Liver (tissue), 9 donors: Measurements from ENCODE around the gene TFG. TPM values are rescaled to one million over a fixed set of nuclear protein-coding genes. Genes with fewer than 3 reads are reported as not detected.
A peak's percentile ranks its signal among the peaks of the same experiment; 100 is the strongest.

ENCODE experiments used
- DNase-seq: peaks from one replicate; pipeline ENCODE4 v3.0.0-alpha.2; 2017; ENCODE audit warnings: low spot score
- H3K27ac ChIP-seq, 2 donors: one replicate each; pipeline ENCODE4 v1.7.0; 2013; ENCODE audit warnings: inconsistent platforms in 2 of 2, low read length in 2 of 2, control low read depth in 1 of 2, low read depth in 1 of 2, mild to moderate bottlenecking in 1 of 2
- H3K27me3 ChIP-seq, 4 donors: one replicate each; pipeline versions ENCODE4 v1.6.1 to v1.7.0; 2013; ENCODE audit warnings: low read length in 3 of 4, inconsistent platforms in 1 of 4, mild to moderate bottlenecking in 1 of 4, moderate library complexity in 1 of 4; ENCODE audit not compliant: control insufficient read depth in 4 of 4, insufficient read depth in 4 of 4
- H3K36me3 ChIP-seq, 4 donors: one replicate each; pipeline versions ENCODE4 v1.6.1 to v1.7.0; 2013; ENCODE audit warnings: low read length in 3 of 4, mild to moderate bottlenecking in 3 of 4, low read depth in 1 of 4, moderate library complexity in 1 of 4; ENCODE audit not compliant: control insufficient read depth in 4 of 4, insufficient read depth in 3 of 4
- H3K4me1 ChIP-seq, 4 donors: one replicate each; pipeline versions ENCODE4 v1.6.1 to v1.7.0; 2013; ENCODE audit warnings: low read length in 3 of 4, mild to moderate bottlenecking in 3 of 4, moderate library complexity in 1 of 4; ENCODE audit not compliant: control insufficient read depth in 4 of 4, insufficient read depth in 4 of 4
- H3K4me3 ChIP-seq, 3 donors: one replicate each; pipeline versions ENCODE4 v1.6.1 to v1.7.0; 2013; ENCODE audit warnings: low read length in 3 of 3, control low read depth in 1 of 3, low read depth in 1 of 3, mild to moderate bottlenecking in 1 of 3
- H3K9ac ChIP-seq, 2 donors: one replicate each; pipeline ENCODE4 v1.7.0; 2013; ENCODE audit warnings: low read length in 2 of 2, mild to moderate bottlenecking in 2 of 2, moderate library complexity in 2 of 2, control low read depth in 1 of 2, low read depth in 1 of 2
- H3K9me3 ChIP-seq, 4 donors: one replicate each; pipeline versions ENCODE4 v1.6.1 to v1.7.0; 2013; ENCODE audit warnings: low read length in 3 of 4; ENCODE audit not compliant: control insufficient read depth in 4 of 4
- ATF3 ChIP-seq: IDR thresholded peaks from 2 replicates; pipeline ENCODE4 v1.6.1; 2016; ENCODE audit warnings: antibody characterized with exemption
- CTCF ChIP-seq: fragments of 150-350 bp; IDR thresholded peaks from 2 replicates; pipeline ENCODE4 v1.5.1; 2017; ENCODE audit warnings: improper control_type of control experiment, low read depth, low read length; ENCODE audit not compliant: missing input control
- EGR1 ChIP-seq, 2 donors: IDR thresholded peaks; 2 replicates each; pipeline ENCODE4 v1.6.1; 2016 to 2018; ENCODE audit warnings: antibody characterized with exemption in 2 of 2, low read depth in 2 of 2
- FOXA1 ChIP-seq: IDR thresholded peaks from 2 replicates; pipeline ENCODE4 v1.6.1; 2016; ENCODE audit warnings: antibody characterized with exemption
- FOXA2 ChIP-seq: IDR thresholded peaks from 2 replicates; pipeline ENCODE4 v1.6.1; 2016; ENCODE audit warnings: antibody characterized with exemption
- GABPA ChIP-seq, 2 donors: IDR thresholded peaks in 1 of 2; conservative IDR thresholded peaks in 1 of 2; 2 replicates each; pipeline ENCODE4 v1.6.1; 2016; ENCODE audit warnings: antibody characterized with exemption in 2 of 2, mild to moderate bottlenecking in 1 of 2, moderate library complexity in 1 of 2
- HNF4A ChIP-seq, 2 donors: conservative IDR thresholded peaks; 2 replicates each; pipeline ENCODE4 v1.6.1; 2016; ENCODE audit warnings: antibody characterized with exemption in 2 of 2, mild to moderate bottlenecking in 2 of 2
- MAX ChIP-seq: IDR thresholded peaks from 2 replicates; pipeline ENCODE4 v1.6.1; 2016; ENCODE audit warnings: antibody characterized with exemption
- NR2F2 ChIP-seq: IDR thresholded peaks from 2 replicates; pipeline ENCODE4 v1.6.1; 2016; ENCODE audit warnings: antibody characterized with exemption
- RAD21 ChIP-seq, 2 donors: IDR thresholded peaks; 2 replicates each; pipeline ENCODE4 v1.6.1; 2016; ENCODE audit warnings: antibody characterized with exemption in 2 of 2, mild to moderate bottlenecking in 2 of 2
- REST ChIP-seq: IDR thresholded peaks from 2 replicates; pipeline ENCODE4 v1.6.1; 2016; ENCODE audit warnings: antibody characterized with exemption, mild to moderate bottlenecking
- RXRA ChIP-seq, 2 donors: IDR thresholded peaks; 2 replicates each; pipeline ENCODE4 v1.6.1; 2017 to 2018; ENCODE audit warnings: antibody characterized with exemption in 2 of 2, mild to moderate bottlenecking in 1 of 2
- SP1 ChIP-seq: IDR thresholded peaks from 2 replicates; pipeline ENCODE4 v1.6.1; 2018; ENCODE audit warnings: antibody characterized with exemption, mild to moderate bottlenecking
- WGBS: extraction: QIAGEN DNeasy Blood & Tissue Kit; methylation state at CpG from one replicate; pipeline ENCODE4 v1.1.7; 2013; 5-methylcytosine and 5-hydroxymethylcytosine counted together
- polyA plus RNA-seq, 2 donors: library from polyadenylated mRNA; stranded (reverse) in 1 of 2; unstranded in 1 of 2; fragments of 200-250 nt in 1 of 2; fragments of >200 nt in 1 of 2; fragmentation: Nextera tagmentation in 1 of 2; extraction: Ambion mirVana in 1 of 2; gene quantifications; one replicate each; pipeline versions ENCODE4 v1.2.1 to v1.2.3, GENCODE V29; 2013 to 2015
- total RNA-seq, 2 donors: library from RNA; depleted of rRNA; stranded (reverse); fragments of >200 nt; gene quantifications; one replicate each; pipeline ENCODE4 v1.2.3, GENCODE V29; 2014
- donor health status: healthy.
- donor health status: healthy.
- donor health status: healthy.
- donor health status: healthy.
- donor health status: healthy.

TFG gene
- total and polyA plus RNA-seq, 4 donors = 42.4 to 70.8 (median 65.0) TPM

DNA sequence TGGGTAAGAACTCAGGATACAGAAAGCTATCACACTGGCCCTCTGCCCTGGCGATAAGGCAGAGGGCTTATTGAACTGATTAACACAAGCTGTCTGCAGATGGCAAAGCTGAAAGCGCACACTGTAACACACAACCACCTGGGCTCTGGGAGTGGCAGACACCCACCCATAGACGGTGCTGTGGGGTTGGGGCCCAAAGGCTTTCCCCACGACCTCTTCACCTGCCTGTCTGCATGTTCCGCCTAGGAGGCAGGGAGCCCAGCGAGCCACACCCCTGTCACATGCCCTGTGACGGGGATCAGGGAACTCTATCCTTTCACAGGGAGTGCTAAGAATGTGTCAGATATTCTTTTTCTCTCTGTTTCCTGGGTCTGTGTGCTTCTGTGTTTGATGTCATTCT, 12.1 kb upstream of the TFG start:
- 87% methylated on average over 7 of the region's 7 CpGs for WGBS
- peaks cover 8 to 35% (median 14%) of the 10 kb centered on the region in 4 donors for H3K4me1 ChIP-seq
- H3K36me3 ChIP-seq = no peaks in the 10 kb centered on the region
- no peak for TF ChIP-seq ATF3
- TF ChIP-seq MAX = no peak
- no peak for TF ChIP-seq EGR1 (IDR thresholded peaks at IDR 0.05; ENCODE audit: low read depth in 2 of 2)
- H3K27me3 ChIP-seq = no peaks in the 10 kb centered on the region
- no peak for DNase-seq
- no peak overlapping the region for H3K9ac ChIP-seq
- H3K27ac ChIP-seq = peak overlapping the region; percentile 4 to 18
- no peak overlapping the region for H3K4me3 ChIP-seq
- H3K9me3 ChIP-seq = no peaks in the 10 kb centered on the region

- no peak overlapping the region for H3K4me3 ChIP-seq
- H3K27me3 ChIP-seq = no peaks in the 10 kb centered on the region
- TF ChIP-seq RAD21 (IDR thresholded peaks at IDR 0.05) = peak in 1 of 2 donors; percentile 3
- TF ChIP-seq FOXA1 = no peak
- no peak for TF ChIP-seq GABPA (IDR thresholded peaks at IDR 0.05 in 1 of 2, conservative IDR thresholded peaks at IDR 0.05 in 1 of 2)
- peak in 1 of 2 donors; percentile 16 for TF ChIP-seq HNF4A (conservative IDR thresholded peaks at IDR 0.05)
- peak overlapping the region; percentile 4 to 18 for H3K27ac ChIP-seq
- H3K9me3 ChIP-seq = no peaks in the 10 kb centered on the region
- no peak for DNase-seq
- no peaks in the 10 kb centered on the region for H3K36me3 ChIP-seq
- H3K4me1 ChIP-seq = peaks cover 8 to 30% (median 14%) of the 10 kb centered on the region in 4 donors
- H3K9ac ChIP-seq = no peak overlapping the region
- 65% methylated on average over 5 of the region's 5 CpGs for WGBS
Observed at GRCh38 chr3:100697723-100698285, 11.5 kb upstream of the TFG start.

DNA sequence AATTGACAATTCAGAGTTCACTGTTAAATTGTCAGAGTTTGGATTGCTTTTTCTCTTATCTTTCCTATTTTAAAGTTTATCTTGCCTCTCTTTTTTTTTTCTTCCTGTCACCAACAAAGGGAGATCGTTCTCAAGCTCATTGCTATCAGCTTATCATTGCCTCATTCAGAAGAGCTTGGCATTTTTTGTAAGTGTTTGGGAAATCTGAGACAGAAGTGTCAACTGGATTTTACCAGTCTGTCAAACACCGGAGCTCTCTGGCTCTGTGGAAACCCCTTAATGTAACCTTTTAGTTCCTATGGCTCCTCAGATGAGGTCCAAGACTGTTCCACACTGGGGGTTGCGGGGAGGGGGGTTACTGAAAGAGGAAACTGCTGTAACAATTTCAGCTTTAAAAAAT, 10.6 kb upstream of the TFG start:
- TF ChIP-seq FOXA1 = no peak
- TF ChIP-seq FOXA2 = no peak
- no peak for TF ChIP-seq RXRA (IDR thresholded peaks at IDR 0.05)
- TF ChIP-seq ATF3 = no peak
- no peak for TF ChIP-seq CTCF
- Histone ChIP-seq H3K9ac (no peak overlapping the region), H3K9me3 (no peaks in the 10 kb centered on the region), H3K4me3 (no peak overlapping the region), H3K27ac (no peak overlapping the region), H3K27me3 (no peaks in the 10 kb centered on the region), H3K36me3 (no peaks in the 10 kb centered on the region), H3K4me1 (peaks cover 7 to 29% (median 14%) of the 10 kb centered on the region in 4 donors)
- WGBS = 41% methylated on average over 3 of the region's 3 CpGs
- DNase-seq = no peak

DNA sequence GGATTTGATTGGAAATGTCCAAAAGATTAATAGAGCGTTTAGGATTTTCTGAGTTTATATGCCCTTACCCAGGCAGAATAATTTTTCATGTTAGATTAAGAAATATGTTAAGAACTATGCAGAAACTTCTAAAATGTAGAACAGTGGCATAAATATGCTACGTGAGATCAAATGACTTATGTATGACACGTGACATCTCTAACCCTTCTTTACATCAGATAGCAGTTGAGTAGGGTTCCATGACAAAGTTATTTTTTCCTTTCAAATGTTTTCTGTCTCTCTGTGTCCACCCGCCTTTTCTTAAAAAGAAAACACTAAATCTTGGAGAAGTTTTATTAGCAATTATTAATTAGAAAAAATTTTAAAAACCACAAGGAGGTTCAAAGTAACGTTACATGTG, 8.6 kb upstream of the TFG start:
- Histone ChIP-seq H3K27ac (no peak overlapping the region), H3K9ac (no peak overlapping the region), H3K4me3 (no peak overlapping the region), H3K36me3 (no peaks in the 10 kb centered on the region), H3K9me3 (no peaks in the 10 kb centered on the region), H3K27me3 (no peaks in the 10 kb centered on the region), H3K4me1 (peaks cover 7 to 29% (median 14%) of the 10 kb centered on the region in 4 donors)
- 95% methylated on average over 5 of the region's 5 CpGs for WGBS
- DNase-seq = no peak
- TF ChIP-seq EGR1 (IDR thresholded peaks at IDR 0.05; ENCODE audit: low read depth in 2 of 2) = no peak
- TF ChIP-seq CTCF = no peak
- TF ChIP-seq NR2F2 = no peak
- no peak for TF ChIP-seq RXRA (IDR thresholded peaks at IDR 0.05)
- no peak for TF ChIP-seq REST
- no peak for TF ChIP-seq ATF3
- no peak for TF ChIP-seq SP1
